ENCODE data around the gene SZT2. TPM values are rescaled to one million over a fixed set of nuclear protein-coding genes. Genes with fewer than 3 reads are reported as not detected.

Gene SZT2
- total and polyA plus RNA-seq, 2 of the 4 experiments (the other 2 are of a cell fraction) = 9.5 to 14.3 TPM

GRCh38 chr1:43466403-43466802, 76.7 kb downstream of the SZT2 start:
- no peak overlapping the region for H3K9ac ChIP-seq (ENCODE audit: low read depth, low read length)
- H3K56ac ChIP-seq (ENCODE audit: extremely low read depth, insufficient read depth, low read length) = no peak overlapping the region
- H3K27me3 ChIP-seq (ENCODE audit: control insufficient read depth, insufficient read depth, low read length) = no peaks in the 10 kb centered on the region
- peaks cover 2% of the 10 kb centered on the region; the same call in 1 of the 2 replicates for H3K9me3 ChIP-seq (ENCODE audit: control insufficient read depth, insufficient read depth, low read length)
- no peak overlapping the region for H3K23ac ChIP-seq (ENCODE audit: low read depth, low read length)
- H3K18ac ChIP-seq (ENCODE audit: low read depth, low read length) = no peak overlapping the region; the same call in 1 of the 2 replicates
- peak overlapping the region; percentile 50 to 73; a peak in 1 of 4 replicates for H4K8ac ChIP-seq (ENCODE audit: low read depth in 2 of 2, low read length in 2 of 2)
- peaks cover 0 to 5% of the 10 kb centered on the region in 2 experiments; a peak in 2 of 4 replicates for H3K79me1 ChIP-seq (ENCODE audit: low read depth in 1 of 2, low read length in 2 of 2)
- peak overlapping the region; percentile 12; the same call in 1 of the 2 replicates for H3K4ac ChIP-seq (ENCODE audit: low read depth, low read length)
- peak overlapping the region; percentile 34 for H2BK15ac ChIP-seq (ENCODE audit: low read depth, low read length)
- no peak for DNase-seq
- CTCF ChIA-PET = no interaction called here
- H2BK120ac ChIP-seq (ENCODE audit: low read depth, low read length) = peak overlapping the region; percentile 23; the same call in 1 of the 2 replicates
- no peak overlapping the region for H3K4me2 ChIP-seq (ENCODE audit: low read depth, low read length)
- BruUV-seq (replicated peaks) = no TSS peak
- H2AFZ ChIP-seq (replicated peaks; ENCODE audit: low read length, poor library complexity) = peak overlapping the region; percentile 25
- no peaks in the 10 kb centered on the region for H4K20me1 ChIP-seq (ENCODE audit: insufficient read depth, low read length)
- ATAC-seq (ENCODE audit: low read depth) = no peak
- no peaks in the 10 kb centered on the region for H3K36me3 ChIP-seq (ENCODE audit: control insufficient read depth, insufficient read depth, low read length)
- TF ChIP-seq MAFK (IDR thresholded peaks at IDR 0.05; ENCODE audit: low read depth, low read length) (no peak), NFE2L2 (IDR thresholded peaks at IDR 0.05; ENCODE audit: low read depth, low read length) (no peak), USF2 (IDR thresholded peaks at IDR 0.05; ENCODE audit: low read depth, low read length) (no peak), CEBPB (IDR thresholded peaks at IDR 0.05; ENCODE audit: low read depth, low read length) (no peak), FOS (IDR thresholded peaks at IDR 0.05; ENCODE audit: low read depth, low read length) (no peak), RCOR1 (IDR thresholded peaks at IDR 0.05; ENCODE audit: insufficient replicate concordance, low read length) (no peak), BHLHE40 (IDR thresholded peaks at IDR 0.05; ENCODE audit: low read depth, low read length) (no peak), POLR2A (IDR thresholded peaks at IDR 0.05; ENCODE audit: low read depth, low read length) (no peak), MXI1 (IDR thresholded peaks at IDR 0.05; ENCODE audit: borderline replicate concordance, low read depth, low read length) (no peak), CHD1 (IDR thresholded peaks at IDR 0.05; ENCODE audit: low read depth, low read length) (no peak), RAD21 (IDR thresholded peaks at IDR 0.05; ENCODE audit: low read length) (no peak), MAZ (IDR thresholded peaks at IDR 0.05; ENCODE audit: borderline replicate concordance, low read depth, low read length) (no peak)
- TF ChIP-seq, protein P1, sequence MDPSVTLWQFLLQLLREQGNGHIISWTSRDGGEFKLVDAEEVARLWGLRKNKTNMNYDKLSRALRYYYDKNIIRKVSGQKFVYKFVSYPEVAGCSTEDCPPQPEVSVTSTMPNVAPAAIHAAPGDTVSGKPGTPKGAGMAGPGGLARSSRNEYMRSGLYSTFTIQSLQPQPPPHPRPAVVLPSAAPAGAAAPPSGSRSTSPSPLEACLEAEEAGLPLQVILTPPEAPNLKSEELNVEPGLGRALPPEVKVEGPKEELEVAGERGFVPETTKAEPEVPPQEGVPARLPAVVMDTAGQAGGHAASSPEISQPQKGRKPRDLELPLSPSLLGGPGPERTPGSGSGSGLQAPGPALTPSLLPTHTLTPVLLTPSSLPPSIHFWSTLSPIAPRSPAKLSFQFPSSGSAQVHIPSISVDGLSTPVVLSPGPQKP (IDR thresholded peaks at IDR 0.05; ENCODE audit: borderline replicate concordance, low read depth, low read length) = no peak
- TF ChIP-seq, protein P2, sequence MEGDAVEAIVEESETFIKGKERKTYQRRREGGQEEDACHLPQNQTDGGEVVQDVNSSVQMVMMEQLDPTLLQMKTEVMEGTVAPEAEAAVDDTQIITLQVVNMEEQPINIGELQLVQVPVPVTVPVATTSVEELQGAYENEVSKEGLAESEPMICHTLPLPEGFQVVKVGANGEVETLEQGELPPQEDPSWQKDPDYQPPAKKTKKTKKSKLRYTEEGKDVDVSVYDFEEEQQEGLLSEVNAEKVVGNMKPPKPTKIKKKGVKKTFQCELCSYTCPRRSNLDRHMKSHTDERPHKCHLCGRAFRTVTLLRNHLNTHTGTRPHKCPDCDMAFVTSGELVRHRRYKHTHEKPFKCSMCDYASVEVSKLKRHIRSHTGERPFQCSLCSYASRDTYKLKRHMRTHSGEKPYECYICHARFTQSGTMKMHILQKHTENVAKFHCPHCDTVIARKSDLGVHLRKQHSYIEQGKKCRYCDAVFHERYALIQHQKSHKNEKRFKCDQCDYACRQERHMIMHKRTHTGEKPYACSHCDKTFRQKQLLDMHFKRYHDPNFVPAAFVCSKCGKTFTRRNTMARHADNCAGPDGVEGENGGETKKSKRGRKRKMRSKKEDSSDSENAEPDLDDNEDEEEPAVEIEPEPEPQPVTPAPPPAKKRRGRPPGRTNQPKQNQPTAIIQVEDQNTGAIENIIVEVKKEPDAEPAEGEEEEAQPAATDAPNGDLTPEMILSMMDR (conservative IDR thresholded peaks at IDR 0.05; ENCODE audit: low read depth, low read length) = no peak
- H3K27ac ChIP-seq (ENCODE audit: insufficient read depth, low read length) = no peak overlapping the region
- H3K4me1 ChIP-seq (ENCODE audit: control insufficient read depth, insufficient read depth, low read length) = peaks cover 4% of the 10 kb centered on the region; the same call in 1 of the 2 replicates
- H2AK5ac ChIP-seq (ENCODE audit: low read depth, low read length) = peak overlapping the region; percentile 91; the same call in 1 of the 2 replicates
- H2AK9ac ChIP-seq (replicated peaks; ENCODE audit: low read depth, low read length, poor library complexity) = no peak overlapping the region
- dilution Hi-C loops (cut with HindIII; ENCODE audit: low sequenced_read_pairs, unreplicated experiment) (no loop called here), intact Hi-C loops (cut with micrococcal nuclease) (no loop called here), in situ Hi-C loops (cut with MboI; ENCODE audit: low sequenced_read_pairs) (no loop called here)
- H4K91ac ChIP-seq (ENCODE audit: insufficient read depth, low read depth, low read length) = no peak overlapping the region
- H3K14ac ChIP-seq (replicated peaks; ENCODE audit: low read depth, low read length) = peak overlapping the region; percentile 12; the same call in 1 of the 2 replicates
- H3K4me3 ChIP-seq (ENCODE audit: insufficient read depth, low read depth, low read length) = no peak overlapping the region
- peaks cover 8% of the 10 kb centered on the region for H3K9me1 ChIP-seq (ENCODE audit: insufficient read depth, low read length)
- peak overlapping the region; percentile 87; the same call in 1 of the 2 replicates for H2BK20ac ChIP-seq (ENCODE audit: low read depth, low read length)
- H4K5ac ChIP-seq (ENCODE audit: low read depth, low read length) = no peak overlapping the region; the same call in 1 of the 2 replicates
- no peak overlapping the region for H2BK5ac ChIP-seq (ENCODE audit: low read depth, low read length, poor library complexity, severe bottlenecking)
- WGBS, 2 experiments (ENCODE audit: extremely low coverage in 2 of 2, insufficient read length in 1 of 2) = 57% methylated on average over 1 of the region's 2 CpGs; no CpG with 5 or more reads in 1 of the 2 experiments
- POLR2A ChIA-PET (ENCODE audit: unreplicated experiment) = no interaction called here
